ENCODE results near the gene ATP8B4. TPM values are rescaled to one million over a fixed set of nuclear protein-coding genes. Genes with fewer than 3 reads are reported as not detected.
A peak's percentile ranks its signal among the peaks of the same experiment; 100 is the strongest.

Gene ATP8B4
- total and polyA plus RNA-seq, 10 of the 15 experiments (the other 5 are each of a cell fraction or from before 2014, with no cell fraction given): 0.02 to 0.94 (median 0.19) TPM

- POLR2A ChIA-PET: no interaction called here
- Histone ChIP-seq H3K9ac (ENCODE audit: control insufficient read depth, insufficient read depth, low read length) (no peak overlapping the region), H3K27ac (ENCODE audit: control insufficient read depth, insufficient read depth) (no peak overlapping the region), H4K20me1 (ENCODE audit: control insufficient read depth, insufficient read depth) (no peaks in the 10 kb centered on the region), H3K27me3 (replicated peaks in 1 of 2; ENCODE audit: control insufficient read depth in 2 of 2, insufficient read depth in 2 of 2, low read length in 1 of 2) (no peaks in the 10 kb centered on the region), H3K4me1 (ENCODE audit: control insufficient read depth, insufficient read depth, low read length) (no peaks in the 10 kb centered on the region), H3K36me3 (ENCODE audit: control insufficient read depth in 2 of 2, insufficient read depth in 2 of 2, low read length in 1 of 2) (no peaks in the 10 kb centered on the region), H3K4me2 (ENCODE audit: control insufficient read depth, insufficient read depth) (no peak overlapping the region), H2AFZ (ENCODE audit: control insufficient read depth, low read depth, low read length) (no peak overlapping the region), H3K9me3 (replicated peaks; ENCODE audit: control insufficient read depth, insufficient read depth, low read length) (no peaks in the 10 kb centered on the region), H3K79me2 (ENCODE audit: control insufficient read depth, insufficient read depth, low read length) (no peaks in the 10 kb centered on the region), H3K4me3 (no peak overlapping the region)
- RAD21 ChIA-PET (ENCODE audit: unreplicated experiment): interaction anchor here (0.9 to 5.1 kb wide), 7 partner anchors 9 to 641 kb away, joined by 3 to 40 read pairs (median 4); no protein-coding TSS in a partner anchor
- DNase-seq (ENCODE audit: low read depth, low spot score) (no peak), ATAC-seq (no peak), FAIRE-seq (peak; percentile 47)
- SMC1A ChIA-PET (ENCODE audit: uncharacterized antibody, unreplicated experiment): interaction anchor here (0.7 to 6.3 kb wide), 6 partner anchors 8 to 406 kb away, joined by 3 to 52 read pairs (median 14); no protein-coding TSS in a partner anchor
- CTCF ChIA-PET: interaction anchor here (1.0 to 4.6 kb wide), 8 partner anchors 19 to 268 kb away, joined by 3 to 61 read pairs (median 5); no protein-coding TSS in a partner anchor
- no peak for TF ChIP-seq POLR2AphosphoS2 (IDR thresholded peaks at IDR 0.05; ENCODE audit: low read depth, low read length)
- 0 out of 2 replicates have a peak, but pooled peaks have one; percentile 16 for TF ChIP-seq RAD21 (IDR thresholded peaks at IDR 0.05; ENCODE audit: insufficient read depth, low read depth, low read length)
- 58% methylated on average over 7 of the region's 7 CpGs for WGBS (ENCODE audit: insufficient coverage, insufficient replicate concordance, low lambda C conversion rate, missing lambda C conversion rate)
- intact Hi-C loops (cut with micrococcal nuclease; ENCODE audit: unreplicated experiment): loop anchor here (5.0 kb wide), 1 partner anchor 270 kb away; no protein-coding TSS in a partner anchor
- no TSS peak for BruUV-seq (replicated peaks)
- in situ Hi-C loops (cut with MboI): no loop called here
Observed at GRCh38 chr15:49877117-49877872, 241.7 kb downstream of the ATP8B4 start.

- no peaks in the 10 kb centered on the region for H3K27me3 ChIP-seq (replicated peaks in 1 of 2; ENCODE audit: control insufficient read depth in 2 of 2, insufficient read depth in 2 of 2, low read length in 1 of 2)
Observed at GRCh38 chr15:49876401-49877038, 242.5 kb downstream of the ATP8B4 start.

More at GRCh38 chr15:49876401-49877038, 242.5 kb downstream of the ATP8B4 start:
- ATAC-seq: no peak
- no peak overlapping the region for H3K4me3 ChIP-seq
- no peak overlapping the region for H2AFZ ChIP-seq (ENCODE audit: control insufficient read depth, low read depth, low read length)
- no peak for FAIRE-seq
- H3K9me3 ChIP-seq (replicated peaks; ENCODE audit: control insufficient read depth, insufficient read depth, low read length): no peaks in the 10 kb centered on the region
- ChIA-PET RAD21 (ENCODE audit: unreplicated experiment) (interaction anchor here (0.9 to 5.1 kb wide), 7 partner anchors 8 to 640 kb away, joined by 3 to 40 read pairs (median 4); no protein-coding TSS in a partner anchor), SMC1A (ENCODE audit: uncharacterized antibody, unreplicated experiment) (interaction anchor here (0.7 to 6.3 kb wide), 8 partner anchors 9 to 1015 kb away, joined by 3 to 52 read pairs (median 6); no protein-coding TSS in a partner anchor), POLR2A (no interaction called here), CTCF (interaction anchor here (1.0 to 4.6 kb wide), 9 partner anchors 20 to 269 kb away, joined by 3 to 61 read pairs (median 4); no protein-coding TSS in a partner anchor)
- H3K4me2 ChIP-seq (ENCODE audit: control insufficient read depth, insufficient read depth): no peak overlapping the region
- in situ Hi-C loops (cut with MboI): no loop called here
- H3K4me1 ChIP-seq (ENCODE audit: control insufficient read depth, insufficient read depth, low read length): no peaks in the 10 kb centered on the region
- DNase-seq (ENCODE audit: low read depth, low spot score): no peak
- BruUV-seq (replicated peaks): no TSS peak
- intact Hi-C loops (cut with micrococcal nuclease; ENCODE audit: unreplicated experiment): loop anchor here (5.0 kb wide), 1 partner anchor 271 kb away; no protein-coding TSS in a partner anchor
- WGBS (ENCODE audit: insufficient coverage, insufficient replicate concordance, low lambda C conversion rate, missing lambda C conversion rate): 32% methylated on average over 5 of the region's 5 CpGs
- H3K27ac ChIP-seq (ENCODE audit: control insufficient read depth, insufficient read depth): no peak overlapping the region
- no peaks in the 10 kb centered on the region for H3K79me2 ChIP-seq (ENCODE audit: control insufficient read depth, insufficient read depth, low read length)
- no peak overlapping the region for H3K9ac ChIP-seq (ENCODE audit: control insufficient read depth, insufficient read depth, low read length)
- H4K20me1 ChIP-seq (ENCODE audit: control insufficient read depth, insufficient read depth): no peaks in the 10 kb centered on the region
- TF ChIP-seq, protein P1, sequence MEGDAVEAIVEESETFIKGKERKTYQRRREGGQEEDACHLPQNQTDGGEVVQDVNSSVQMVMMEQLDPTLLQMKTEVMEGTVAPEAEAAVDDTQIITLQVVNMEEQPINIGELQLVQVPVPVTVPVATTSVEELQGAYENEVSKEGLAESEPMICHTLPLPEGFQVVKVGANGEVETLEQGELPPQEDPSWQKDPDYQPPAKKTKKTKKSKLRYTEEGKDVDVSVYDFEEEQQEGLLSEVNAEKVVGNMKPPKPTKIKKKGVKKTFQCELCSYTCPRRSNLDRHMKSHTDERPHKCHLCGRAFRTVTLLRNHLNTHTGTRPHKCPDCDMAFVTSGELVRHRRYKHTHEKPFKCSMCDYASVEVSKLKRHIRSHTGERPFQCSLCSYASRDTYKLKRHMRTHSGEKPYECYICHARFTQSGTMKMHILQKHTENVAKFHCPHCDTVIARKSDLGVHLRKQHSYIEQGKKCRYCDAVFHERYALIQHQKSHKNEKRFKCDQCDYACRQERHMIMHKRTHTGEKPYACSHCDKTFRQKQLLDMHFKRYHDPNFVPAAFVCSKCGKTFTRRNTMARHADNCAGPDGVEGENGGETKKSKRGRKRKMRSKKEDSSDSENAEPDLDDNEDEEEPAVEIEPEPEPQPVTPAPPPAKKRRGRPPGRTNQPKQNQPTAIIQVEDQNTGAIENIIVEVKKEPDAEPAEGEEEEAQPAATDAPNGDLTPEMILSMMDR (IDR thresholded peaks at IDR 0.05 in 2 of 3, conservative IDR thresholded peaks at IDR 0.05 in 1 of 3; ENCODE audit: control insufficient read depth in 2 of 3, extremely low read depth in 1 of 3, insufficient read depth in 1 of 3, low read depth in 3 of 3, low read length in 3 of 3): peak; percentile 28 to 39 (median 37); a peak in 4 of 6 replicates
- TF ChIP-seq RAD21 (IDR thresholded peaks at IDR 0.05; ENCODE audit: insufficient read depth, low read depth, low read length) (peak; percentile 58), SMC3 (IDR thresholded peaks at IDR 0.05; ENCODE audit: borderline replicate concordance, low read length) (peak; percentile 31; the same call in 1 of the 2 replicates), TBL1XR1 (IDR thresholded peaks at IDR 0.05; ENCODE audit: low read depth, low read length) (no peak)
- no peaks in the 10 kb centered on the region for H3K36me3 ChIP-seq (ENCODE audit: control insufficient read depth in 2 of 2, insufficient read depth in 2 of 2, low read length in 1 of 2)

Data from GM12878 (cell line).